GM23338 (cell line): ENCODE measurements around the gene PKP3. TPM values are rescaled to one million over a fixed set of nuclear protein-coding genes. Genes with fewer than 3 reads are reported as not detected.
"Not testable (repeated sequence)": the region's sequence is repeated elsewhere in the genome, so short reads cannot be mapped to it uniquely, and the experiment has no call there.

Experiments
- ATAC-seq: fragments of 200-7000 bp; cut with Tn5 transposase; 3 replicates; pipeline ENCODE4 v1.9.1; 2020
- DNase-seq: peaks from one replicate; pipeline ENCODE4 v3.0.0-alpha.2; 2015; ENCODE audit warnings: low spot score
- H2AFZ ChIP-seq: fragments of 200-600 bp; sonication (generic); 2 replicates; pipeline ENCODE4 v1.8.0; 2016; ENCODE audit warnings: antibody characterized with exemption, mild to moderate bottlenecking, moderate library complexity
- H3F3A ChIP-seq: fragments of 200-600 bp; sonication (generic); replicated peaks from 2 replicates; pipeline ENCODE4 v1.8.0; 2017; ENCODE audit warnings: antibody characterized with exemption, mixed run types, low read depth
- H3K27ac ChIP-seq: fragments of 200-600 bp; sonication (generic); 2 replicates; pipeline ENCODE4 v1.6.1; 2016; ENCODE audit warnings: low read depth
- H3K27me3 ChIP-seq: fragments of 200-600 bp; sonication (generic); 2 replicates; pipeline ENCODE4 v1.8.0; 2016; ENCODE audit warnings: mild to moderate bottlenecking, mixed run types, moderate library complexity; ENCODE audit not compliant: insufficient read depth
- H3K36me3 ChIP-seq: fragments of 200-600 bp; sonication (generic); 2 replicates; pipeline ENCODE4 v1.8.0; 2016; ENCODE audit warnings: mild to moderate bottlenecking; ENCODE audit not compliant: insufficient read depth
- H3K4me1 ChIP-seq: fragments of 200-600 bp; sonication (generic); 2 replicates; pipeline ENCODE4 v1.8.0; 2016; ENCODE audit warnings: mild to moderate bottlenecking, moderate library complexity; ENCODE audit not compliant: insufficient read depth
- H3K4me2 ChIP-seq: fragments of 200-600 bp; sonication (generic); 2 replicates; pipeline ENCODE4 v1.7.1; 2017; ENCODE audit warnings: mixed run types
- H3K4me3 ChIP-seq: fragments of 200-600 bp; sonication (generic); 2 replicates; pipeline ENCODE4 v1.6.1; 2016; ENCODE audit warnings: mixed run types
- H3K79me2 ChIP-seq: fragments of 200-600 bp; sonication (generic); replicated peaks from 2 replicates; pipeline ENCODE4 v1.8.0; 2017; ENCODE audit warnings: mild to moderate bottlenecking; ENCODE audit not compliant: insufficient read depth
- H3K9me2 ChIP-seq: fragments of 200-600 bp; sonication (generic); 2 replicates; pipeline ENCODE4 v1.8.0; 2017; ENCODE audit not compliant: insufficient read depth
- H4K20me1 ChIP-seq: fragments of 200-600 bp; sonication (generic); replicated peaks from 2 replicates; pipeline ENCODE4 v1.8.0; 2017; ENCODE audit warnings: mild to moderate bottlenecking; ENCODE audit not compliant: insufficient read depth
- H3K27ac Mint-ChIP-seq: 2 replicates; pipeline ENCODE4 v1.8.0; 2020; ENCODE audit warnings: inconsistent platforms, mild to moderate bottlenecking, moderate library complexity, mixed read lengths
- H3K27me3 Mint-ChIP-seq: 3 replicates; pipeline ENCODE4 v1.8.0; 2022; ENCODE audit warnings: low read depth, mild to moderate bottlenecking, moderate library complexity, mixed read lengths, inconsistent platforms; ENCODE audit not compliant: insufficient read depth, poor library complexity
- H3K36me3 Mint-ChIP-seq: 3 replicates; pipeline ENCODE4 v1.8.0; 2021; ENCODE audit warnings: low read depth, mild to moderate bottlenecking, inconsistent platforms, moderate library complexity, mixed read lengths
- H3K4me1 Mint-ChIP-seq: 3 replicates; pipeline ENCODE4 v1.8.0; 2020; ENCODE audit warnings: mild to moderate bottlenecking, inconsistent platforms, mixed read lengths
- H3K4me3 Mint-ChIP-seq: 3 replicates; pipeline ENCODE4 v1.8.0; 2021; ENCODE audit warnings: moderate library complexity, mild to moderate bottlenecking, inconsistent platforms, mixed read lengths
- H3K9me3 Mint-ChIP-seq: 3 replicates; pipeline ENCODE4 v1.8.0; 2020; ENCODE audit warnings: moderate library complexity, mild to moderate bottlenecking, inconsistent platforms, mixed read lengths
- CREB1 ChIP-seq: fragments of 250-450 bp; sonication (Bioruptor Pico); IDR thresholded peaks from 2 replicates; pipeline ENCODE4 v1.5.0; 2020; ENCODE audit warnings: low read depth, mild to moderate bottlenecking, moderate library complexity
- EZH2 ChIP-seq: fragments of 200-600 bp; sonication (generic); IDR thresholded peaks from one replicate; pipeline ENCODE4 v1.8.0; 2017; ENCODE audit warnings: antibody characterized with exemption, mild to moderate bottlenecking, low read depth; ENCODE audit not compliant: unreplicated experiment
- JUNB ChIP-seq: IDR thresholded peaks from one replicate; pipeline ENCODE4 v1.6.1; 2016; ENCODE audit warnings: antibody characterized with exemption; ENCODE audit not compliant: unreplicated experiment
- NANOG ChIP-seq: IDR thresholded peaks from 2 replicates; pipeline ENCODE4 v1.6.1; 2016; ENCODE audit warnings: antibody characterized with exemption, borderline replicate concordance
- POLR2AphosphoS5 ChIP-seq: IDR thresholded peaks from 2 replicates; pipeline ENCODE4 v1.6.1; 2016; ENCODE audit warnings: antibody characterized with exemption, low read depth
- STAT1 ChIP-seq: IDR thresholded peaks from one replicate; pipeline ENCODE4 v1.6.1; 2016; ENCODE audit warnings: antibody characterized with exemption; ENCODE audit not compliant: unreplicated experiment
- ZNF114 ChIP-seq: fragments of 250-450 bp; sonication (Bioruptor Pico); IDR thresholded peaks from 2 replicates; pipeline ENCODE4 v1.5.0; 2020; ENCODE audit warnings: mild to moderate bottlenecking, moderate library complexity
- ZNF331 ChIP-seq: fragments of 250-450 bp; sonication (Bioruptor Pico); IDR thresholded peaks from 2 replicates; pipeline ENCODE4 v1.5.0; 2020; ENCODE audit warnings: low read depth, mild to moderate bottlenecking, moderate library complexity
- polyA plus RNA-seq: library from polyadenylated mRNA; unstranded; fragments of >200 nt; fragmentation: Nextera tagmentation; extraction: Ambion mirVana; gene quantifications from 2 replicates; pipeline ENCODE4 v1.2.1, GENCODE V29; 2016
- total RNA-seq: library from RNA; depleted of rRNA; stranded (reverse); fragments of >200 nt; shearing (Covaris generic); gene quantifications from 2 replicates; pipeline ENCODE4 v1.2.3, GENCODE V29; 2014
- TF ChIP-seq, protein P1 (sequence below): IDR thresholded peaks from 2 replicates; pipeline ENCODE4 v1.6.1; 2016; ENCODE audit warnings: antibody characterized with exemption
- TF ChIP-seq, protein P2 (sequence below), 2 experiments: fragments of 200-600 bp in 1 of 2; sonication (generic) in 1 of 2; conservative IDR thresholded peaks; 2 replicates each; pipeline versions ENCODE4 v1.5.1 to v1.6.1; 2016 to 2017; ENCODE audit warnings: antibody characterized with exemption in 2 of 2, low read depth in 2 of 2, mild to moderate bottlenecking in 2 of 2, moderate library complexity in 1 of 2
- TF ChIP-seq, protein P3 (sequence below): IDR thresholded peaks from one replicate; pipeline ENCODE4 v1.6.1; 2018; ENCODE audit warnings: antibody characterized with exemption; ENCODE audit not compliant: unreplicated experiment

The PKP3 gene
- total and polyA plus RNA-seq, 2 experiments from 2014 or later: 7.2 to 23.0 TPM

DNA sequence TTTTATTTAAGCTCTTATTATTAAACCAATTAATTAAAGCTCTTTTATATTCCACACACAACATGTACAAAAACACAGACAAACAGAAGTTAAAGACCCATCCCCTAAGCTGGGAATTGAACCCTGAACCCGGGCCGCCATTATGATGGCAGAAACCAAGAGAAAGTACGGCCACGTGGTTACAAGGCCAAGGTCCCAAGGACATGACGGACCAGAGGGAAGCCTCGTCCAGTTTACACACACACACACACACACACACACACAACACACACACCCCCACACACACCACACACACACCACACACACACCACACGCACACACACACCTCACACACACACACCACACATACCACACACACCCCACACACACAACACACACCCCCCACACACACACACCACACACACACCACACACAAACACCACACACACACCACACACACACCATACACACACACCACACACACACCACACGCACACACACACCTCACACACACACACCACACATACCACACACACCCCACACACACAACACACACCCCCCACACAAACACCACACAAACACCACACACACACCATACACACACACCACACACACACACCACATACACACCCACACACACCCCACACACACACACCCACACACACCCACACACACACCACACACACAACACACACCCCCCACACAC, 44.6 kb upstream of the PKP3 start:
- not testable (repeated sequence) for H3K36me3 Mint-ChIP-seq, DNase-seq, H3K27ac Mint-ChIP-seq, H2AFZ ChIP-seq, H3K4me2 ChIP-seq, H3K4me3 ChIP-seq, H3K27me3 ChIP-seq, H3K27ac ChIP-seq, ATAC-seq, H3K4me3 Mint-ChIP-seq, H3K9me2 ChIP-seq, H4K20me1 ChIP-seq, H3K36me3 ChIP-seq, H3K9me3 Mint-ChIP-seq, H3K79me2 ChIP-seq
- H3K4me1 ChIP-seq: peaks cover 18% of the 10 kb centered on the region
- Mint-ChIP-seq H3K4me1 (peaks cover 24% of the 10 kb centered on the region), H3K27me3 (peaks cover 15% of the 10 kb centered on the region)
- H3F3A ChIP-seq: peaks cover 15% of the 10 kb centered on the region

DNA sequence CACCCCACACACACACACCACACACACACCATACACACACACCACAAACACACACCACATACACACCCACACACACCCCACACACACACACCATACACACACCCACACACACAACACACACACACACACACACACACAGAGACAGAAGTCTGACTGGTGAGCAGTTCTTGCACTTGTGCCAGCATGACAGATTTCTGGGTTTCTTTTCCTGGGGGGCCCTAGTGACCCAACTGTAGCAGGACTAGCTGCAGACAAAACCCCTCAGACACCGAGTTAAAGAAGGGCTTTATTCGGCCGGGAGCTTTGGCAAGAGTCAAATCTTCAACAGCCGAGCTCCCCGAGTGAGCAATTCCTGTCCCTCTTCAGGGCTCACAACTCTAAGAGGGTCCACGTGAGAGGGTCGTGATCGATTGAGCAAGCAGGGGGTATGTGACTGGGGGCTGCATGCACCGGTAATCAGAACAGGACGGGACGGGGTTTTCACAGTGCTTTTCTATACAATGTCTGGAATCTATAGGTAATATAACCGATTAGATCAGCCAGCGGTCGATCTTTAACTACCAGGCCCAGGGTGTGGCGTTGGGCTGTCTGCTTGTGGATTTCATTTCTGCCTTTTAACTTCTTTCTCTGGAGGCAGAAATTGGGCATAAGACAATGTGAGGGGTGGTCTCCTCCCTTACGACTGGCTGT, 43.8 kb upstream of the PKP3 start:
- H3K4me2 ChIP-seq, H3K4me3 ChIP-seq, H3K9me3 Mint-ChIP-seq, H3K4me3 Mint-ChIP-seq, ATAC-seq, H3K27ac Mint-ChIP-seq, H3K36me3 ChIP-seq, H3K27ac ChIP-seq, H4K20me1 ChIP-seq, H3K27me3 ChIP-seq, H3K79me2 ChIP-seq, DNase-seq, H3K36me3 Mint-ChIP-seq, H3K9me2 ChIP-seq: not testable (repeated sequence)
- H3K27me3 Mint-ChIP-seq: peaks cover 16% of the 10 kb centered on the region
- H3K4me1 ChIP-seq: peaks cover 21% of the 10 kb centered on the region
- H3F3A ChIP-seq: peaks cover 15% of the 10 kb centered on the region
- peak overlapping the region; percentile 79; the same call in 1 of the 2 replicates for H2AFZ ChIP-seq
- H3K4me1 Mint-ChIP-seq: peaks cover 25% of the 10 kb centered on the region

DNA sequence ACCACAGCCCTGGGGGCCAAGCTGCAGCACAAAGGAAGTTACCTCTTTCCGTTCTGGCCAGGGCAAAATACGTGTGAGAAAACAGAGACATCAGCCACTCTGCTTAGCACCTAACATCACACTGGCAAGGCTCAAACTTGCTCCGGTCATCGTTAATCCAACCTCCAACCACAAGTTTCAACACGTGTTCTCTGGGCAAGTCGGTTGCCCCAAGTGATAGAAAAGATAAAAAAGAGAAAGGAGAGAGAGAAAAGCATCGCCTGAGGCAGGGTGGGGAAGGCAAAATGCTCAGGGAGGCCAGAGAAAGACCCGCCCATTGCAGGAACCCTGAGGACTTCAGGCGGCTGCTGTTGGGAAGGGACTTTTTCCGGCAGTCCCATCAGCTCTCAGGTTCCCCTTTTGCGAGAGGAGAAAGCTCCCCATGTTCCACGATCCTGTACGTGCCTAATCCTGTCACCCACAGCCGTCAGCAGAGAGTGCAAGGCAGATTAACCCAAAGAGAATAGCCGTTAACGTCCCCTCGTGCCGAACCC, 43.2 kb upstream of the PKP3 start:
- no peak overlapping the region for H3K4me3 Mint-ChIP-seq
- no peaks in the 10 kb centered on the region for H3K79me2 ChIP-seq
- H3K27me3 ChIP-seq: no peaks in the 10 kb centered on the region
- peak overlapping the region; percentile 79; the same call in 1 of the 2 replicates for H2AFZ ChIP-seq
- H3K36me3 Mint-ChIP-seq: 0 out of 3 replicates have a peak, but pooled peaks cover 5% of the 10 kb centered on the region
- peaks cover 20% of the 10 kb centered on the region for H3K27me3 Mint-ChIP-seq
- ATAC-seq (peak; percentile 11), DNase-seq (peak; percentile 28)
- no peaks in the 10 kb centered on the region for H4K20me1 ChIP-seq
- no peak overlapping the region for H3K4me2 ChIP-seq
- H3K27ac Mint-ChIP-seq: no peak overlapping the region
- H3K27ac ChIP-seq: no peak overlapping the region
- H3F3A ChIP-seq: peaks cover 19% of the 10 kb centered on the region
- no peaks in the 10 kb centered on the region for H3K9me2 ChIP-seq
- H3K4me3 ChIP-seq: no peak overlapping the region
- H3K4me1 Mint-ChIP-seq: peaks cover 28% of the 10 kb centered on the region
- no peaks in the 10 kb centered on the region for H3K36me3 ChIP-seq
- H3K4me1 ChIP-seq: peaks cover 26% of the 10 kb centered on the region
- H3K9me3 Mint-ChIP-seq: peaks cover 4% of the 10 kb centered on the region; the same call in 1 of the 3 replicates
- TF ChIP-seq STAT1 (no peak), ZNF114 (no peak), ZNF331 (CRISPR knock-in tag) (no peak), NANOG (no peak), EZH2 (no peak), CREB1 (CRISPR knock-in tag) (no peak), JUNB (no peak), POLR2AphosphoS5 (no peak)
- TF ChIP-seq, protein P1, sequence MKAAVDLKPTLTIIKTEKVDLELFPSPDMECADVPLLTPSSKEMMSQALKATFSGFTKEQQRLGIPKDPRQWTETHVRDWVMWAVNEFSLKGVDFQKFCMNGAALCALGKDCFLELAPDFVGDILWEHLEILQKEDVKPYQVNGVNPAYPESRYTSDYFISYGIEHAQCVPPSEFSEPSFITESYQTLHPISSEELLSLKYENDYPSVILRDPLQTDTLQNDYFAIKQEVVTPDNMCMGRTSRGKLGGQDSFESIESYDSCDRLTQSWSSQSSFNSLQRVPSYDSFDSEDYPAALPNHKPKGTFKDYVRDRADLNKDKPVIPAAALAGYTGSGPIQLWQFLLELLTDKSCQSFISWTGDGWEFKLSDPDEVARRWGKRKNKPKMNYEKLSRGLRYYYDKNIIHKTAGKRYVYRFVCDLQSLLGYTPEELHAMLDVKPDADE: no peak
- TF ChIP-seq, protein P2, sequence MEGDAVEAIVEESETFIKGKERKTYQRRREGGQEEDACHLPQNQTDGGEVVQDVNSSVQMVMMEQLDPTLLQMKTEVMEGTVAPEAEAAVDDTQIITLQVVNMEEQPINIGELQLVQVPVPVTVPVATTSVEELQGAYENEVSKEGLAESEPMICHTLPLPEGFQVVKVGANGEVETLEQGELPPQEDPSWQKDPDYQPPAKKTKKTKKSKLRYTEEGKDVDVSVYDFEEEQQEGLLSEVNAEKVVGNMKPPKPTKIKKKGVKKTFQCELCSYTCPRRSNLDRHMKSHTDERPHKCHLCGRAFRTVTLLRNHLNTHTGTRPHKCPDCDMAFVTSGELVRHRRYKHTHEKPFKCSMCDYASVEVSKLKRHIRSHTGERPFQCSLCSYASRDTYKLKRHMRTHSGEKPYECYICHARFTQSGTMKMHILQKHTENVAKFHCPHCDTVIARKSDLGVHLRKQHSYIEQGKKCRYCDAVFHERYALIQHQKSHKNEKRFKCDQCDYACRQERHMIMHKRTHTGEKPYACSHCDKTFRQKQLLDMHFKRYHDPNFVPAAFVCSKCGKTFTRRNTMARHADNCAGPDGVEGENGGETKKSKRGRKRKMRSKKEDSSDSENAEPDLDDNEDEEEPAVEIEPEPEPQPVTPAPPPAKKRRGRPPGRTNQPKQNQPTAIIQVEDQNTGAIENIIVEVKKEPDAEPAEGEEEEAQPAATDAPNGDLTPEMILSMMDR (conservative IDR thresholded peaks at IDR 0.05; ENCODE audit: low read depth in 2 of 2): no peak
- TF ChIP-seq, protein P3, sequence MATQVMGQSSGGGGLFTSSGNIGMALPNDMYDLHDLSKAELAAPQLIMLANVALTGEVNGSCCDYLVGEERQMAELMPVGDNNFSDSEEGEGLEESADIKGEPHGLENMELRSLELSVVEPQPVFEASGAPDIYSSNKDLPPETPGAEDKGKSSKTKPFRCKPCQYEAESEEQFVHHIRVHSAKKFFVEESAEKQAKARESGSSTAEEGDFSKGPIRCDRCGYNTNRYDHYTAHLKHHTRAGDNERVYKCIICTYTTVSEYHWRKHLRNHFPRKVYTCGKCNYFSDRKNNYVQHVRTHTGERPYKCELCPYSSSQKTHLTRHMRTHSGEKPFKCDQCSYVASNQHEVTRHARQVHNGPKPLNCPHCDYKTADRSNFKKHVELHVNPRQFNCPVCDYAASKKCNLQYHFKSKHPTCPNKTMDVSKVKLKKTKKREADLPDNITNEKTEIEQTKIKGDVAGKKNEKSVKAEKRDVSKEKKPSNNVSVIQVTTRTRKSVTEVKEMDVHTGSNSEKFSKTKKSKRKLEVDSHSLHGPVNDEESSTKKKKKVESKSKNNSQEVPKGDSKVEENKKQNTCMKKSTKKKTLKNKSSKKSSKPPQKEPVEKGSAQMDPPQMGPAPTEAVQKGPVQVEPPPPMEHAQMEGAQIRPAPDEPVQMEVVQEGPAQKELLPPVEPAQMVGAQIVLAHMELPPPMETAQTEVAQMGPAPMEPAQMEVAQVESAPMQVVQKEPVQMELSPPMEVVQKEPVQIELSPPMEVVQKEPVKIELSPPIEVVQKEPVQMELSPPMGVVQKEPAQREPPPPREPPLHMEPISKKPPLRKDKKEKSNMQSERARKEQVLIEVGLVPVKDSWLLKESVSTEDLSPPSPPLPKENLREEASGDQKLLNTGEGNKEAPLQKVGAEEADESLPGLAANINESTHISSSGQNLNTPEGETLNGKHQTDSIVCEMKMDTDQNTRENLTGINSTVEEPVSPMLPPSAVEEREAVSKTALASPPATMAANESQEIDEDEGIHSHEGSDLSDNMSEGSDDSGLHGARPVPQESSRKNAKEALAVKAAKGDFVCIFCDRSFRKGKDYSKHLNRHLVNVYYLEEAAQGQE: no peak
